PC-3 (cell line): Measurements from ENCODE around the gene FITM2. TPM values are rescaled to one million over a fixed set of nuclear protein-coding genes. Genes with fewer than 3 reads are reported as not detected.

Experiments used
- ATAC-seq: fragments of 200-7000 bp; cut with Tn5 transposase; 2 replicates; pipeline ENCODE4 v1.9.1; 2020; ENCODE audit warnings: mild to moderate bottlenecking, moderate library complexity
- BruUV-seq: library from RNA; stranded (reverse); fragments of 400-500 nt; replicated peaks from 2 replicates; lab custom pipeline; 2021; lab: Mats Ljungman, UMichigan
- CTCF ChIA-PET: fragments of 300-600 bp; sonication (Branson Sonifier 250); formaldehyde crosslinking; loops from one replicate; lab custom pipeline; 2022; ENCODE audit warnings: antibody characterized with exemption; lab: Charles Lee
- POLR2A ChIA-PET: fragments of 300-600 bp; sonication (Branson Sonifier 250); formaldehyde crosslinking; loops from one replicate; lab custom pipeline; 2022; ENCODE audit warnings: antibody characterized with exemption; ENCODE audit not compliant: unreplicated experiment; lab: Charles Lee
- DNase-seq: peaks from one replicate; pipeline ENCODE4 v3.0.0-alpha.2; 2015
- H2AFZ ChIP-seq: fragments of 300-600 bp; sonication (generic); 2 replicates; pipeline ENCODE4 v1.6.0; 2016; ENCODE audit warnings: antibody characterized with exemption, low read length
- H3F3A ChIP-seq: fragments of 300-600 bp; sonication (generic); one replicate; pipeline ENCODE4 v1.6.0; 2017; ENCODE audit warnings: antibody characterized with exemption, low read length, control low read depth, mild to moderate bottlenecking; ENCODE audit not compliant: unreplicated experiment
- H3K27ac ChIP-seq: fragments of 300-600 bp; sonication (generic); 2 replicates; pipeline ENCODE4 v1.5.1; 2016; ENCODE audit warnings: mild to moderate bottlenecking, low read length
- H3K27me3 ChIP-seq: fragments of 300-600 bp; sonication (generic); 2 replicates; pipeline ENCODE4 v1.6.1; 2016; ENCODE audit warnings: low read length, mixed read lengths
- H3K36me3 ChIP-seq: fragments of 300-600 bp; sonication (generic); 2 replicates; pipeline ENCODE4 v1.6.1; 2016; ENCODE audit warnings: low read depth, mixed run types, low read length, mixed read lengths
- H3K4me1 ChIP-seq: fragments of 300-600 bp; sonication (generic); 2 replicates; pipeline ENCODE4 v1.5.1; 2016; ENCODE audit warnings: low read length; ENCODE audit not compliant: insufficient read depth
- H3K4me2 ChIP-seq: fragments of 300-600 bp; sonication (generic); 2 replicates; pipeline ENCODE4 v1.6.0; 2016; ENCODE audit warnings: low read length
- H3K4me3 ChIP-seq: fragments of 300-600 bp; sonication (generic); 2 replicates; pipeline ENCODE4 v1.5.1; 2016; ENCODE audit warnings: mild to moderate bottlenecking, low read length, mixed read lengths
- H3K79me2 ChIP-seq: fragments of 300-600 bp; sonication (generic); 2 replicates; pipeline ENCODE4 v1.6.1; 2017; ENCODE audit warnings: low read length, mixed read lengths
- H3K9ac ChIP-seq: fragments of 300-600 bp; sonication (generic); 2 replicates; pipeline ENCODE4 v1.6.0; 2016; ENCODE audit warnings: mild to moderate bottlenecking, low read length
- H3K9me2 ChIP-seq: fragments of 300-600 bp; sonication (generic); replicated peaks from 2 replicates; pipeline ENCODE4 v1.6.1; 2016; ENCODE audit warnings: mixed run types, low read length, mixed read lengths
- H3K9me3 ChIP-seq: fragments of 300-600 bp; sonication (generic); 2 replicates; pipeline ENCODE4 v1.6.1; 2016; ENCODE audit warnings: low read length, mixed read lengths
- H4K20me1 ChIP-seq: fragments of 300-600 bp; sonication (generic); 2 replicates; pipeline ENCODE4 v1.6.1; 2016; ENCODE audit warnings: low read length, mixed read lengths
- CTCF ChIP-seq: fragments of 300-600 bp; sonication (generic); conservative IDR thresholded peaks from 2 replicates; pipeline ENCODE4 v1.5.1; 2017; ENCODE audit warnings: antibody characterized with exemption, low read depth, mild to moderate bottlenecking, low read length
- EZH2 ChIP-seq: fragments of 300-600 bp; sonication (generic); IDR thresholded peaks from one replicate; pipeline ENCODE4 v1.6.1; 2017; ENCODE audit warnings: antibody characterized with exemption, mild to moderate bottlenecking, low read length; ENCODE audit not compliant: unreplicated experiment
- EZH2phosphoT487 ChIP-seq: fragments of 300-600 bp; sonication (generic); IDR thresholded peaks from 2 replicates; pipeline ENCODE4 v1.6.1; 2018; ENCODE audit warnings: mild to moderate bottlenecking, antibody characterized with exemption, low read length, borderline replicate concordance
- intact Hi-C: fragments of 100-400 bp; cut with micrococcal nuclease; formaldehyde crosslinking; loops from 2 replicates; pipeline ENCODE4 v1.9.0; 2023
- total RNA-seq: library from RNA; depleted of rRNA; stranded (reverse); fragments of >200 nt; gene quantifications from 2 replicates; pipeline ENCODE4 v1.2.3, GENCODE V29; 2014

FITM2 gene
- total RNA-seq, 1 experiment from 2014 or later = 8.8 TPM

- no peak overlapping the region for H3K4me2 ChIP-seq
- no peaks in the 10 kb centered on the region for H3K79me2 ChIP-seq
- no peaks in the 10 kb centered on the region for H3K36me3 ChIP-seq
- no peaks in the 10 kb centered on the region for H3F3A ChIP-seq
- no peak overlapping the region for H2AFZ ChIP-seq
- H3K4me1 ChIP-seq = no peaks in the 10 kb centered on the region
- no peaks in the 10 kb centered on the region for H3K9me2 ChIP-seq
- no peak for DNase-seq
- no peak overlapping the region for H3K9ac ChIP-seq
- H3K9me3 ChIP-seq = no peaks in the 10 kb centered on the region
- intact Hi-C loops = no loop called here
- TF ChIP-seq CTCF (no peak), EZH2 (no peak), EZH2phosphoT487 (no peak)
- H3K4me3 ChIP-seq = no peak overlapping the region
- no peaks in the 10 kb centered on the region for H4K20me1 ChIP-seq
- ChIA-PET POLR2A (no interaction called here), CTCF (no interaction called here)
- BruUV-seq = no TSS peak
- no peak overlapping the region for H3K27ac ChIP-seq
- no peak for ATAC-seq
- H3K27me3 ChIP-seq = no peaks in the 10 kb centered on the region
Observed at GRCh38 chr20:44291754-44292153, 19.2 kb downstream of the FITM2 start.

- Histone ChIP-seq H3K4me1 (no peaks in the 10 kb centered on the region), H3K79me2 (no peaks in the 10 kb centered on the region), H3K27me3 (no peaks in the 10 kb centered on the region), H3K36me3 (no peaks in the 10 kb centered on the region), H2AFZ (no peak overlapping the region), H3K9me3 (no peaks in the 10 kb centered on the region), H3F3A (no peaks in the 10 kb centered on the region), H4K20me1 (no peaks in the 10 kb centered on the region), H3K9me2 (no peaks in the 10 kb centered on the region), H3K27ac (no peak overlapping the region), H3K4me3 (no peak overlapping the region), H3K4me2 (no peak overlapping the region), H3K9ac (no peak overlapping the region)
- TF ChIP-seq EZH2 (no peak), CTCF (no peak), EZH2phosphoT487 (no peak)
- no TSS peak for BruUV-seq
- ATAC-seq (no peak), DNase-seq (no peak)
- CTCF ChIA-PET = no interaction called here
- intact Hi-C loops = no loop called here
- POLR2A ChIA-PET = no interaction called here
Observed at GRCh38 chr20:44288252-44288651, 22.8 kb downstream of the FITM2 start.

- H3K27me3 ChIP-seq = no peaks in the 10 kb centered on the region
- H3K79me2 ChIP-seq = no peaks in the 10 kb centered on the region
- intact Hi-C loops = no loop called here
- no peak overlapping the region for H3K4me3 ChIP-seq
- ChIA-PET POLR2A (no interaction called here), CTCF (no interaction called here)
- H2AFZ ChIP-seq = no peak overlapping the region
- no peak overlapping the region for H3K4me2 ChIP-seq
- ATAC-seq = no peak
- no peaks in the 10 kb centered on the region for H3F3A ChIP-seq
- H4K20me1 ChIP-seq = no peaks in the 10 kb centered on the region
- no peak for DNase-seq
- H3K9ac ChIP-seq = no peak overlapping the region
- no peak overlapping the region for H3K27ac ChIP-seq
- H3K9me2 ChIP-seq = no peaks in the 10 kb centered on the region
- BruUV-seq = no TSS peak
- no peaks in the 10 kb centered on the region for H3K9me3 ChIP-seq
- H3K36me3 ChIP-seq = no peaks in the 10 kb centered on the region
- TF ChIP-seq CTCF = no peak
- TF ChIP-seq EZH2phosphoT487 = no peak
- no peak for TF ChIP-seq EZH2
- no peaks in the 10 kb centered on the region for H3K4me1 ChIP-seq
Observed at GRCh38 chr20:44287272-44288097, 23.5 kb downstream of the FITM2 start.
